Stimulated activated CD4-positive, alpha-beta T cell treated with anti-CD3 and anti-CD28 coated beads, Interleukin-1b, Interleukin-23, amount 100 ng/mL, for 24 hours (primary cell): ENCODE measurements around the gene SFXN3.
A peak's percentile ranks its signal among the peaks of the same experiment; 100 is the strongest.

Experiments
- DNase-seq, 4 experiments: peaks; one replicate each; pipeline ENCODE4 v3.0.0-alpha.2; 2020; ENCODE audit warnings: low read depth in 4 of 4, low spot score in 1 of 4

SFXN3 gene

DNA sequence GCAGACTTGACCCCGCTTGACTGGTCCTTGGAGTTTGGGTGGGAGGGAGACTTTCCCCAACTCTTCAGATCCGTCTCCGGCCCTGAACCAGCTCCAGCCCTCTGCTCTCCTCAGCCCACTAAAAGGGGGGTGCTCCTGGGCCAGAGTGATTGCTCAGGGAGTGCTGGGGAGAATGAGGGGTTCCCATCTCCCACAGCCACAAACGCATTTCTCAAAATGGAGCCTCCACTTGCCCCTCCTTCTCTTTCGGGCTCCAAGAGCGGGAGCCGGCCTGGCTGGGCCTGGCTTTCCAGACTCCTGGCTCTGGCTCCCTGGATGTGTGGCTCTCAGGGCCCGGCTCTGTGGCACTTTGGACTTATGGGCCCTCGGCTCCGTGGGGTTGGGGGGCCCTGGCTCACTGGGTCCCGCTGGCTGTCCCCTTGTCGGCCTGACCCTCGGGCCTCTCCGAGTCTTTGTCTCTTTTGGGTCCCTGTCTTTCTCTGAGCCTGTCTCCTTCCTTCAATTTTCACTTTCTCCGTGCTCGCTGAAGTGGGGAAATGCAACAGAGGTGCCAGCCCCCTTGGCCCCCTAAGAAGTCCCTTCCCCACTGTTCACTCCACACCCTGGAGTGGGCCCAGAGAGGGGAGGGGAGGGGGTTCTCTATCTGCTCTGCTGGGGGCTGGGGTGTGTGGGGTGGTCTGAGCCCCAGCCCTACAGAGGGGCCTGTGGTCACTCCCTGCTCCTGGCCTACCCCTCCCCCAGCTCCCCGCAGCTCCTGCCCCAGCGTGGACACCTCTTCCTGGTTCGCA lies 30.7 kb upstream of the SFXN3 start:
- DNase-seq: no peak

DNA sequence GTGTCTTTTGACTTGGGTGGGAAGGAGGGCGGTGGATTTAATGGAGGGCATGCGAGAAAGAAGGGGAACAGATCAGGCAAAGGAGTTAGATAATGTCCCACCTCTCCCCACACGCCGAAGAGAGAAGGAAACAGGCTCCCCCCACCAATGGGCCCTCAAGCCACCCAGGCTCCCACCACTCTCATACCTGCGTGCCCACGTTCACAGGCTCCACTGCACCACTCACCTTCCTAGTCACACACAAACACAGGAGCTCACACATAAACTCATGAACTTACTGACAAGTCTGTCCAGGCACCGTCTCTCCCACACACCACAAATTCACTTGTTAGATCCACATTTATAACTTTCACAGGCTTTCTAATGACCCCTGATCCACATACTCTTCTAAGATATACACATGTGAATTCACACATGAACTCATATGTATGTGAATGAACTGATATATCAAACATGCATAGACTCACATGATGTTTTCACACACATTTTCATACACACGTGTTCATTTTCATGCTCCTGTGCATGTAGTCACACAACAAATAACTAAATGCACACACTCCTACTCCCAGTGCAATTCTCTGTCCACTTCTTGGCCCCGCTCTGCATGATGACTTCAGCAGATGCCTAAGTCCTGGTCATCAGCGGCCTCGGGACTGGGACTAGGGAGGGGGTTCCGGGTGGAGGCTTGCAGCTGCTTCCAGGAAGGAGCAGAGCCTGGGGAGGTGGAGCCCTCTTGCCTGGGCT lies 29.9 kb upstream of the SFXN3 start:
- no peak for DNase-seq

DNA sequence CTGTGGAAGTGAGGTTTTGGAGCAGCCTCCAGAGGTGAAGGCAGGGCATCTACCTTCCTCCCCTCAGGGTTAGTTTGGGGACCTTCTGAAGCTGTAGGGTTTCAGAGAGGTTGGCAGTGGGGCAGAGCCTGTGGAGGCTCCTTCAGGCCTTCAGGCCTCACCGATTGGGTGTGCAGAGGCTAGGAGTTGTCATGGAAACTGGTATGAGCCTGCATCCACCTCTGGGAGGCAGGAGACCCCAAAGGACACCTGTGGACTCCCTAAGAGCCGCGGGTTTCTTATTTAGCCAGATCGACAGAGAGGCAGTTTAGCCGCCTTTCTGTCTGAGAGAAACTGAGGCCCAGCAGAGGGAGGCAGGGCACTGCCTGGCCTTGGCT lies 29.4 kb upstream of the SFXN3 start:
- no peak for DNase-seq

DNA sequence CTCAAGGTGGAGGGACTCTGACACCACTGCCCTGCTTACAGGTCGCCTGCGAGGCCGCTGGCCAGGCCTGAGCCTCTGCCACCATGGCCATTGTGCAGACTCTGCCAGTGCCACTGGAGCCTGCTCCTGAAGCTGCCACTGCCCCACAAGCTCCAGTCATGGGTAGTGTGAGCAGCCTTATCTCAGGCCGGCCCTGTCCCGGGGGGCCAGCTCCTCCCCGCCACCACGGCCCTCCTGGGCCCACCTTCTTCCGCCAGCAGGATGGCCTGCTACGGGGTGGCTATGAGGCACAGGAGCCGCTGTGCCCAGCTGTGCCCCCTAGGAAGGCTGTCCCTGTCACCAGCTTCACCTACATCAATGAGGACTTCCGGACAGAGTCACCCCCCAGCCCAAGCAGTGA lies 28.6 kb upstream of the SFXN3 start:
- no peak for DNase-seq

DNA sequence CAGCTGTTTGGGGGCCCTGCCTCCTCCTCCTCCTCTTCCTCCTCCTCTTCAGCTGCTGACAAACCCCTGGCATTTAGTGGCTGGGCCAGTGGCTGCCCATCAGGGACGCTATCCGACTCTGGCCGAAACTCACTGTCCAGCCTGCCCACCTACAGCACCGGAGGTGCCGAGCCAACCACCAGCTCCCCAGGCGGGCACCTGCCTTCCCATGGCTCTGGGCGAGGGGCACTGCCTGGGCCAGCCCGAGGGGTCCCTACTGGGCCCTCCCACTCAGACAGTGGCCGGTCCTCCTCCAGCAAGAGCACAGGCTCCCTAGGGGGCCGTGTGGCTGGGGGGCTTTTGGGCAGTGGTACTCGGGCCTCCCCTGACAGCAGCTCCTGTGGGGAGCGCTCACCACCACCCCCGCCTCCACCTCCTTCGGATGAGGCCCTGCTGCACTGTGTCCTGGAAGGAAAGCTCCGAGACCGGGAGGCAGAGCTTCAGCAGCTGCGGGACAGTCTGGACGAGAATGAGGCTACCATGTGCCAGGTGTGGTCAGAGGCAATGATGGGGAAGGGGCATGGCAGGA lies 27.3 kb upstream of the SFXN3 start:
- DNase-seq: no peak

DNA sequence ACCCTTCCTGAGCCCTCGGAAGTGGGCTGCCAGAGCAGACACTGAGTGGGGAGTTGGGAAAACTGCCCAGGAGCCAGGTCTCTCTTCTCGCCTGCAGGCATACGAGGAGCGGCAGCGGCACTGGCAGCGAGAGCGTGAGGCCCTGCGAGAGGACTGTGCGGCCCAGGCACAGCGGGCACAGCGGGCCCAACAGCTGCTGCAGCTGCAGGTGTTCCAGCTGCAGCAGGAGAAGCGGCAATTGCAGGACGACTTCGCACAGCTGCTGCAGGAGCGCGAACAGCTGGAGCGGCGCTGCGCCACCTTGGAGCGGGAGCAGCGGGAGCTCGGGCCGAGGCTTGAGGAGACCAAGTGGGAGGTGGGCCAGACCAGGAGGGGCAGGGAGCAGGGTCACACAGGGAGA lies 25.7 kb upstream of the SFXN3 start:
- DNase-seq: no peak

DNA sequence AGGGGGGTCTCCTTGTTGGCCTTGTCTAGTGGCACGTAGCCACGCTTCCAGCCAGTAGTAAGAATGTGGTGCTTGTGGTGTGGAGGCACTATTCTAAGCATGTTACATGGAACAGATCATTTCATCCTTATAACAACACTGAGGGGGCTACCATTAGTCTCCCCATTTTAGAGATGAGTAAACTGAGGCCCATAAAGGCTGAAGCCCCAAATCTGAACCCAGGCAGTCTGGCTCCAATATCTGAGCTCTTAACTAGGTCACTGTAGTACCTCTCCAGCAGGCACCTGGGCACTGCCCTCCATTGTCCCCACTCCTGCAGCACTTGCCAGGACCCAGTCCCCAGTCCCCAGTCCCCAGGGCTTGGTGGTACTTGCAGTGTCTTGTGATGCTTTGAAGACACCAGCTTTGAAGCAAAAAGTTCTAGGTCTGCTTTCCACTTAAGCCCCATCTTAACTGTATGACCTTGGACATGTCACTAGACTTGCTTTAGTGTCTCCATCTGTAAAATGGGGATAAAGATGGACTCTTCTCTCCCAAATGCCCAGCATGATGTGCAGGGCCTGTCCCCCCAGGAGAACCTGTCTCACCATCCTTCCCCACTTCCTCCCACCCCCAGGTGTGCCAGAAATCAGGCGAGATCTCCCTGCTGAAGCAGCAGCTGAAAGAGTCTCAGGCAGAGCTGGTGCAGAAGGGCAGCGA lies 25.0 kb upstream of the SFXN3 start:
- DNase-seq: no peak

DNA sequence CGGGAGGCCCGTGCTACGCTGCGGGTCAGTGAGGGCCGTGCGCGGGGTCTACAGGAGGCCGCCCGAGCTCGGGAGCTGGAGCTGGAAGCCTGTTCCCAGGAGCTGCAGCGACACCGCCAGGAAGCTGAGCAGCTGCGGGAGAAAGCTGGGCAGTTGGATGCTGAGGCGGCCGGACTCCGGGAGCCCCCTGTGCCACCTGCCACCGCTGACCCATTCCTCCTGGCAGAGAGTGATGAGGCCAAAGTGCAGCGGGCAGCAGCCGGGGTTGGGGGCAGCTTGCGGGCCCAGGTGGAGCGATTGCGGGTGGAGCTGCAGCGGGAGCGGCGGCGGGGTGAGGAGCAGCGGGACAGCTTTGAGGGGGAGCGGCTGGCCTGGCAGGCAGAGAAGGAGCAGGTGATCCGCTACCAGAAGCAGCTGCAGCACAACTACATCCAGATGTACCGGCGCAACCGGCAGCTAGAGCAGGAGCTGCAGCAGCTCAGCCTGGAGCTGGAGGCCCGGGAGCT lies 24.4 kb upstream of the SFXN3 start:
- DNase-seq: no peak

DNA sequence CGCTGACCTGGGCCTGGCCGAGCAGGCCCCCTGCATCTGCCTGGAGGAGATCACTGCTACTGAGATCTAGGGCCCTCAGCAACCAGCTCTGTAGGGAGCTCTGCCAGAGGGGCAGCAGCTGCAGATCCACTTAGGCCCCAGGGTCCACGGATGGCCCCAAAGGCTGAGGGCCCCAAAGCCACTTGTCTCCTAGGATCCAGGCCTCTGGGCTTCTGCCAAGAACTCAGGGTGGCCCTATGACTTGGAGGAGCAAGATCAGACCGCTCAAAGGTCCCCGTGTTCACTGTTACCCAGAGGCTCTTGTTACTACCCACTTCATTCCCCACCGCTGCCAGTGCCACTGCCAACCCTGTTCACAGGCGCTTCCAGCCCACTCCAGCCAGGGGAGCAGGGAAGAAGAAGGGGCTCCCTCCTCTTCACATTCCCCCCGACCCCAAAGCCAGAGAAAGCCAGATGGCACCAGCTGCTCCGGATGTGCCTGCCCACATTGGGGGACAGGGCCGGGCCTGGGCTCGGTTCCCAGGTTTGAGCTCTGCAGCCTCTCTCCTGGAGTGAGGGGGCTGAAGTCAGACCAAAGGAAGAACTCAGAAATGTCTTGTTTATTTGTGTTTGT lies 23.8 kb upstream of the SFXN3 start:
- no peak for DNase-seq

DNA sequence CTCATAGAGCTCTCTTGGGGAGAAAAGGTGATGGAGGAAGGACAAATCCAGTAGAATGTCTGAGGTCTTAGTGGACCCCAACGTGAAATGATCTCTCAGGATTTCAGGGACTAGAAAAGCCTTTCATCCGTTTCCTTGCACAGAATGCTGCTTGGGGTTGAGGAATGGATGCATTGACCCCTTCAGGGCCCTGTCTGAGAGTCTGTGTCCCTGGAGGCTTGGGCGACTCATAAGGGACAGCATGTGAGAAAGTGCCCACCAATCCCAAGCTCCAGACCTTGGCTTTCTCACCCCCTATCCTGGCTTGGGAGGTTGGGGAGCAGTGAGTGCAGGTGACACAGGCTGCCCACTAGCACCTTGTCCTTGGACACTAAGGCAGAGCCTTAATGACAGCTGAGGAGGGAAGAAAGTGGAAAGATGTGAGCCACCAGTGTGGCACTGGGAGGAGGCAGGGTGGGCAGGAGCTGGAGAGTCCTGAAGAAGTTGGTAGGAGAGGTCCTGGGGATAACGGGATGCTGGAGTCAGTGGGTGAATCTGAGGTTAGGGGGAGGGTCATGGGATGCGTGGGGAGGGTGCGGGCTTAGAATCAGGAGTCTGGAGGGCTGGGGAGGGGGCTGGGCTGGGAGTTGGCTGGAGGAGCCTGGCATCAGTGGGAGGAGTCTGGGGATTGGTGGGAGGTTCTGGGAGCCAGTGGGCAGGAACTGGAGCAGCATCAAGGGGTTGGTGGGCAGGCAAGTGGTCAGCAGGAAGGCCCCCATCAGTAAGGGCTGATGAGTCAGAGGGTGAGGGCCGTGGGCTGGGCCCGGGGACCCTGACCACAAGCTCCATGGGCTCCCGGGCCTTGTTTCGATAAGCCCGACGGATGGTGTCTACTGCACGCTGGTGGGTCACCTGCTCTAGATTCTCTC lies 22.9 kb upstream of the SFXN3 start:
- DNase-seq: no peak

DNA sequence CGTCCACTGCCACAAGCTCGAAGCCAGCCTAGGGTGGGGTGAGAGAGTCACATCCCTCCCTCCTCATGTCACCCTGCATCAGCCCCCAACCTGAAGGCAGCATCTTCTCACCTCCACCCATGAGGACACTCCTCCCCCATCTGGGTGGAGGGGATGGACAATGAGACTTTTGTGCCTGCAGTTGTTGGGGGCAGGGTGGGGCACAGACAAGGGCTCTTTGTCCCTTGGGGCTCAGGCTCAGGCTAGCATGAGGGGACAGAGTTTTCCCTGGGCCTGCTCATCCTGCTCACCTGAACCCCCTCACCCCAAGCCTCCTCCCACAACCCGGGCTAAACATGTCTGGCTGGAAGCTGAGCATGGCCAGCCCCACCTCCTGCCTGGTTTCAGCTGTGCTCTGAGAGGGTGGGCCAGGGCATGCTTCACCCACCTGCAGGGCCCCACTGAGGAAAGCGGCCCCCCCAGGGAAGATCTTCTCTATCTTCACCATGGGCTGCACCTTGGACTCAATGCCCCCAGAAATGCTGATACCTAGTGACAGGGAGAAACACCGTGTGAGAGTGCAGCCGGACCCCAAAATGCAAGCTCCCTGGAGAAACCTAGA lies 22.1 kb upstream of the SFXN3 start:
- no peak for DNase-seq

DNA sequence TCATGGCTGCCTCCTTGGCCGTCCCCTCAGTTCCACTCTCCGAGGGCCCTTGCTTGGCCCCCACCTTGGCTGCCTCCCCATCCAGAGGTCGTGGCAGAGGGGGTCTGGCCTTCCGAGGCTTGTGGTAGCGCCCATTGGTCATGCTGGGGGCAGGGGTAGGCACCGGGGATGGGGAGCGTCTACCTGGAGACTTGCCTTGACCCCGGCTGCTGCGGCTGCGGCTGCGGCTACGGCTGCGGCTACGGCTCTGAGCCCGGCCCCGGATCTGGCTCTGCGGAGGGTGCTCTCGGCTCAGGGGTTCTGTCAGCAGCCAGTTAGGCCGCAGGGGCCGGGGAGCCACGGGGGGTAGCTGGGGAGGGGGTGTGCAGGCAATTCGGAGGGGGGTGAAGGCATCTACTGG lies 20.7 kb upstream of the SFXN3 start:
- DNase-seq: no peak

DNA sequence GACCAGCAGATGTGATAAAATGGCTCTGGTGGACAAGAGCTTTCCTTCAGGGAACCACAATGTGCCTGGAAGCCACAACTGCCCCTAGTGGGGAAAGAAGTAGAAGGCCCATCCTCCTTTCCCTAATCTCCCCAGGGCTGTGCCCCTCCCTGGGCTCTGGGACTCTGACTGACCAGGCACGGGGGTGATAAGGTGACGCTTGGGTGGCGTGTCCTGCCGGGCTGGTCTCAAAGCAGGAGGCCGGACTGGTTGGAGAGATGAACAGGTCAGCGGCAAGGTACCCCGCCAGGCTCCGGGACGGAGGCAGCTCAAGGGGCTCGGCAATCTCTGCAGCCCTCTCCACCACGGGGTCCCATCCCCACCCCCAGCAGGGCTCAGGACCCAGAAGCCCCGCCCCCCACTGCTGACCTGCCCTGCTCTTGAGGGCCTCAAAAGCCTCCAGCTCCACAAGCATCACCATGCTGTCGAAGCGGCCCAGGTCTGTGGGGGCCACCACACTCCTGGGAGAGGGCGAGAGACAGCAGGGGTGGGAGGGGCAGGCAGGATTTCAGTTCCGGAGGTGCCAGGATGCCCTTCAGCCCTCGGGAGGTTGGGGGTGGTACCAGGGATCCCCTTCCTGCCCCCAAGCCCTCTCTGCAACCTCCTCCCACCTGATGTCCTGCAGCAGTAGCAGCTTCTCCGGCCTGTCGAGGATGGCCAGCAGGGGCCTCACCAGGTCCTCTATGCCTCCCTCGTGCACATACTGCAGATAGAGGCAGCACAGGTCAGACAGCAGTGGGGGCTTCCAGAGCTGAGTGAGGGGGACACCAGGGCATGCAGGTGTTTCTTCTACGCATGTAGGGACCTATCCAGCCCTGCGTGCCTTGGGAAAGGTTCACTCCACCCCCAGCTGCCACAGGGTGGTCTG lies 19.3 kb upstream of the SFXN3 start:
- DNase-seq: no peak

DNA sequence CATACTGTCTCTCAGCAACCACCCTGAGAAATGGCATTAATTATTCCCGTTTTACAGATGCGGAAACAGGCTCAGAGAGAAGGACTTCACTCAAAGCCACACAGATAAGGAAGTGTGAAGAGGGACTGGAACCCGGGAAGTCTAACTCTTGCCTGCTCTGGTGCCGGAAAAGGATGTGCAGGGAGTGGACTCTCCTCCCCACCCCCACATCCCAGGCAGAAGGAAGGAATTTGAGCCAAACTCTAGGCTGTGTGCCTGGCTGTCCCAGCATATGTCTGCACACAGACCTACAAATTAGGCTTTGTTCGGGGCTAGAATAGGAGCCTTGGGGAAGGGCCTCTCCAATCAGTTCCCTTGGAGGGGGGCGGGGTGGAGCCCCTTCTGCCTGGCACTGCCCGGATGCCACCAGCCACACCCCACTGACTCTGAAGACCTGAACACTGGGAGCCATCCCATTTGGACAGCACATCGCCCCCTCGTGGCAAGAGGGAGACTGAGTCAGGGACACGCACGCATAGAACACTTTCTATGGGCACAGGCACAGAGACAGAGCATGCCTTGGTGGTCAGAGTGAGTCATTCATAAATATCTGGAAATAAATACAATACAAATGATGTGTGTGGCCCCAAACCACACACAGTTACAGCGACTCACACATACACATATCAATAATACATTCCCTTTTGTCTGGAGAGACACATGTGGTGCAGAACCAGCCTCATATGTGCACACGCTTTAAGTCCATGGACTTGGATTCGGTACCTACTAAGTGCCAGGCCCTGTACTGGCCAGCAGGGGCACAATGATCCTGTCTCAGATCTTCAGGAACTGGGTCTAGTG lies 18.3 kb upstream of the SFXN3 start:
- DNase-seq: peak in 3 of 4 experiments; percentile 63 to 71 (median 66)

DNA sequence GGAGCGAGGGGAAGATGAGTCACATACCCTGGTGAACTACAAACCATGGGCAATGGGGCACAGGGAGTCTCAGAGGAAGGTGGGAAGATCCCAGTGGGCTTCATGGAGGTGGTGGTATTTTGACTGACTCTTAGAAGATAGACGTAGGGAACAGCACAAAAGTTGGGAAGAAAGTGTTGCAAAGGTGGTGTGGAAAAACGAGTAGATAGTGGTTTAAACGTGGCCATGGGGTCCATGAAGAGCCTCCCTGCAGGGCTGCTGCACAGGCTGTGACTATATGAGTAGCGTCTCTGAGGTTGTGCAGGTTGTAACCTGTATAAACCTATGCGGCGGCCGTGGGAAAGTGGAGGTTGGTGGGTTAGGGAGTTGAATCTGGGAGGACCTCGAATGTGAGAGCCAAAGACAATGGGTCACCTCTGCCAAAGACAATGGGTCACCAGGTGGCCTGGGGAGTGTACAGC lies 17.6 kb upstream of the SFXN3 start:
- DNase-seq: no peak

DNA sequence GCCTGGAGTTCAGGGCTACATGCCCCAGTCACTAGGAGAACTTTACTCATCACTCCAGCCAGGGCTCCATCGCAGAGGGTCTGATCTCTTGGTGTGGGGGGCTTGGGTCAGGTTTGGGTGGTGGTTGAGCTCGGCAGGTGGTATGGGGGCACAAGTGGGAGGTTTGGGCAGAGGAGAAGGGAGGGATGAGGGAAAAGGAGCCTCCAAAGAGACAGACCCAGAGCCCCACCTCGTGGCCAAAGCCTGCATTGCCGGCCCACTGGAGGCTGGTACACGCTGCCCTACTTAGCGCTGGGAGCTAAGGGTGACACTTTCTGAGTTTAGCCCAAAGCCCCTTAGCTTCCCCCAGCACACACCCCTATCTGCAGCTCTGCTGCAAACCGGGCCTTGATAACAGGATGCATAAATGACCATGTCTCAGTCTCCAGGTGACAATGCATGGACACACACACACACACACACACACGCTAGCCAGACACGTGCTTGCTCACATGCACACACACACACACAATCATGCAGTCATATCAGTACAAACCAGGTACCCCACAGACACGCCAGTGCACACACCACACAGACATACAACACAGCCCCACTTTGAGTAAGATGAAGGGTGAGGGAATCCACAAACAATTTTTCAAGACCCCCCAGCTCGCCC lies 16.7 kb upstream of the SFXN3 start:
- peak in 3 of 4 experiments; percentile 57 to 68 (median 66) for DNase-seq

DNA sequence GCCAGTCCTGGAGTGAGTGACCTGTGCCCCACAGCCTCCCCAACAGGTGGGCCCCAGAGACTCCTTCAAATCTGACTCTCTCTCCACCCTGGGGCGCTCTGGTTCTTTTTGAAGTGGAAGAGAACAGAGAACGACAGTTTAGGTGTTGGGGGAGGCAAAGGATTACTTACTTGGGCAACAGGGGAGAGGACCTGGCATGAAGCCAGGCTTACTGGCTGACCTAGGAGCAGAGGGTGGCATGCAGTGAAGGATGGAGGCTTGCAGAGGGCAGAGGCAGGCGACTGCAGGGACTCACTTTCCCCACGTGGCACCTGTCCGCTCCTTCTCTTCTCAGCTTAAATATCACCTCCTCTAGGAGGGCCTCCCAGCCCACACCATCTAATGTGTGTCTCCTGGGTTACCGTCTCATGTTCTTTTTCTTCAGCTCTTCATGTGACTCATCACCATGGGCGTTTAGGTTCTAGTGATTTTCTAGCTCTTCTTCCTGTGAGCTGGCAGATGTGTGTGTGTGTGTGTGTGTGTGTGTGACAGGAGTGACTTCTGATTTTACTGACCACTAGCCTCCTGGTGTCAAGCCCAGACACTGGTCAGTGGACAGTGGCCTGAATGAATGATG lies 16.0 kb upstream of the SFXN3 start:
- DNase-seq: no peak
